Measurements from ENCODE around the gene ALDOC. TPM values are rescaled to one million over a fixed set of nuclear protein-coding genes. Genes with fewer than 3 reads are reported as not detected.

The ALDOC gene
- total RNA-seq, 1 experiment from 2014 or later = 43.5 TPM

GRCh38 chr17:28532050-28532960 is 44.4 kb downstream of the ALDOC start:
- DNase-seq (ENCODE audit: low spot score) = no peak

GRCh38 chr17:28530926-28531325 is 45.8 kb downstream of the ALDOC start:
- DNase-seq (ENCODE audit: low spot score) = no peak

- DNase-seq (ENCODE audit: low spot score) = no peak
These were observed 46.4 kb downstream of the ALDOC start for GRCh38 chr17:28530250-28530649.

- no peak for DNase-seq (ENCODE audit: low spot score)
These were observed 47.7 kb downstream of the ALDOC start for GRCh38 chr17:28529013-28529400.

- DNase-seq (ENCODE audit: low spot score) = no peak
These were observed 48.2 kb downstream of the ALDOC start for GRCh38 chr17:28528327-28529012.

GRCh38 chr17:28527859-28528258 is 48.8 kb downstream of the ALDOC start:
- no peak for DNase-seq (ENCODE audit: low spot score)

- DNase-seq (ENCODE audit: low spot score) = no peak
These were observed 49.5 kb downstream of the ALDOC start for GRCh38 chr17:28527181-28527681.

GRCh38 chr17:28526381-28526780 is 50.3 kb downstream of the ALDOC start:
- no peak for DNase-seq (ENCODE audit: low spot score)

- peak; percentile 63 for DNase-seq (ENCODE audit: low spot score)
These were observed 51.9 kb downstream of the ALDOC start for GRCh38 chr17:28524476-28525424.

- no peak for DNase-seq (ENCODE audit: low spot score)
These were observed 52.8 kb downstream of the ALDOC start for GRCh38 chr17:28523876-28524275.

- DNase-seq (ENCODE audit: low spot score) = no peak
These were observed 53.5 kb downstream of the ALDOC start for GRCh38 chr17:28523186-28523585.

Other genes starting within 250 kb of the ALDOC start
- gene IFT20, start 241.4 kb downstream of the ALDOC start, total RNA-seq (2014; rRNA removed; shearing (Covaris generic)) = 28.0 and 33.2 TPM in 2 replicates
- gene TNFAIP1, start 241.1 kb downstream of the ALDOC start, total RNA-seq (2014; rRNA removed; shearing (Covaris generic)) = 32.8 and 36.8 TPM in 2 replicates
- gene POLDIP2, start 219.4 kb downstream of the ALDOC start, total RNA-seq (2014; rRNA removed; shearing (Covaris generic)) = 146 and 158 TPM in 2 replicates
- gene SEBOX, start 211.7 kb downstream of the ALDOC start, total RNA-seq (2014; rRNA removed; shearing (Covaris generic)) = not detected in 2 replicates
- not detected in 2 replicates for gene VTN, start 206.6 kb downstream of the ALDOC start, total RNA-seq (2014; rRNA removed; shearing (Covaris generic))
- 8.0 and 8.6 TPM in 2 replicates for gene SARM1, start 205.2 kb downstream of the ALDOC start, total RNA-seq (2014; rRNA removed; shearing (Covaris generic))
- 5.0 and 5.1 TPM in 2 replicates for gene SLC46A1, start 170.7 kb downstream of the ALDOC start, total RNA-seq (2014; rRNA removed; shearing (Covaris generic))
- gene SLC13A2, start 103.3 kb downstream of the ALDOC start, total RNA-seq (2014; rRNA removed; shearing (Covaris generic)) = not detected in 2 replicates
- gene FOXN1, start 70.5 kb downstream of the ALDOC start, total RNA-seq (2014; rRNA removed; shearing (Covaris generic)) = not detected in 2 replicates
- gene UNC119, start 24.3 kb downstream of the ALDOC start, total RNA-seq (2014; rRNA removed; shearing (Covaris generic)) = 28.9 and 36.7 TPM in 2 replicates
- gene PIGS, start 5.4 kb downstream of the ALDOC start, total RNA-seq (2014; rRNA removed; shearing (Covaris generic)) = 62.5 and 65.8 TPM in 2 replicates
- 62.5 and 71.2 TPM in 2 replicates for gene SPAG5, start 22.1 kb upstream of the ALDOC start, total RNA-seq (2014; rRNA removed; shearing (Covaris generic))
- gene RSKR, start 37.3 kb upstream of the ALDOC start, total RNA-seq (2014; rRNA removed; shearing (Covaris generic)) = 11.1 and 12.1 TPM in 2 replicates
- 127 and 129 TPM in 2 replicates for gene BLTP2, start 68.3 kb upstream of the ALDOC start, total RNA-seq (2014; rRNA removed; shearing (Covaris generic))
- gene SDF2, start 85.0 kb upstream of the ALDOC start, total RNA-seq (2014; rRNA removed; shearing (Covaris generic)) = 50.7 and 52.6 TPM in 2 replicates
- gene SUPT6H, start 85.3 kb upstream of the ALDOC start, total RNA-seq (2014; rRNA removed; shearing (Covaris generic)) = 48.1 and 57.9 TPM in 2 replicates
- gene PROCA1, start 135.0 kb upstream of the ALDOC start, total RNA-seq (2014; rRNA removed; shearing (Covaris generic)) = 1.7 and 3.8 TPM in 2 replicates
- 0.97 TPM in 1 of 2 replicates, not detected in the other for gene RAB34, start 141.0 kb upstream of the ALDOC start, total RNA-seq (2014; rRNA removed; shearing (Covaris generic))
- gene RPL23A, start 143.1 kb upstream of the ALDOC start, total RNA-seq (2014; rRNA removed; shearing (Covaris generic)) = 601 and 602 TPM in 2 replicates
- 30.6 and 44.6 TPM in 2 replicates for gene TLCD1, start 149.3 kb upstream of the ALDOC start, total RNA-seq (2014; rRNA removed; shearing (Covaris generic))
- 13.9 and 15.0 TPM in 2 replicates for gene NEK8, start 151.9 kb upstream of the ALDOC start, total RNA-seq (2014; rRNA removed; shearing (Covaris generic))
- gene TRAF4, start 167.1 kb upstream of the ALDOC start, total RNA-seq (2014; rRNA removed; shearing (Covaris generic)) = 295 and 307 TPM in 2 replicates